NCI-H748 (cell line): ENCODE measurements around the gene C1GALT1.
"Not testable (repeated sequence)": the region's sequence is repeated elsewhere in the genome, so short reads cannot be mapped to it uniquely, and the experiment has no call there.

Experiments used
- DNase-seq: peaks from one replicate; lab custom pipeline; 2025; ENCODE audit not compliant: unreplicated experiment; lab: John Stamatoyannopoulos, UW

Gene C1GALT1

GRCh38 chr7:7166318-7166717 lies 16.0 kb upstream of the C1GALT1 start:
- no peak for DNase-seq

- no peak for DNase-seq
Observed at GRCh38 chr7:7169296-7169695, 13.0 kb upstream of the C1GALT1 start.

- no peak for DNase-seq
Observed at GRCh38 chr7:7173956-7174632, 8.2 kb upstream of the C1GALT1 start.

- DNase-seq: no peak
Observed at GRCh38 chr7:7175075-7175695, 7.2 kb upstream of the C1GALT1 start.

- DNase-seq: no peak
Observed at GRCh38 chr7:7176406-7177043, 5.8 kb upstream of the C1GALT1 start.

GRCh38 chr7:7177044-7177517 lies 5.3 kb upstream of the C1GALT1 start:
- DNase-seq: no peak

GRCh38 chr7:7178081-7178480 lies 4.3 kb upstream of the C1GALT1 start:
- DNase-seq: no peak

GRCh38 chr7:7178906-7179305 lies 3.4 kb upstream of the C1GALT1 start:
- no peak for DNase-seq

- no peak for DNase-seq
Observed at GRCh38 chr7:7180725-7181449, 1.5 kb upstream of the C1GALT1 start.

GRCh38 chr7:7181519-7182155 lies 707 bp upstream of the C1GALT1 start:
- peak; percentile 62 for DNase-seq

- peak; percentile 79 for DNase-seq
Observed at GRCh38 chr7:7183061-7183837, 905 bp downstream of the C1GALT1 start.

- DNase-seq: no peak
Observed at GRCh38 chr7:7183838-7184463, 1.6 kb downstream of the C1GALT1 start.

- DNase-seq: no peak
Observed at GRCh38 chr7:7185371-7185989, 3.1 kb downstream of the C1GALT1 start.

- DNase-seq: no peak
Observed at GRCh38 chr7:7188091-7188490, 5.7 kb downstream of the C1GALT1 start.

GRCh38 chr7:7188742-7189141 lies 6.4 kb downstream of the C1GALT1 start:
- DNase-seq: no peak

- no peak for DNase-seq
Observed at GRCh38 chr7:7190142-7190541, 7.8 kb downstream of the C1GALT1 start.

- no peak for DNase-seq
Observed at GRCh38 chr7:7191137-7191536, 8.8 kb downstream of the C1GALT1 start.

GRCh38 chr7:7192798-7193788 lies 10.7 kb downstream of the C1GALT1 start:
- not testable (repeated sequence) for DNase-seq
